ENCODE results near the gene CTSV. TPM values are rescaled to one million over a fixed set of nuclear protein-coding genes. Genes with fewer than 3 reads are reported as not detected.
"Not testable (repeated sequence)": the region's sequence is repeated elsewhere in the genome, so short reads cannot be mapped to it uniquely, and the experiment has no call there.

The CTSV gene
- total RNA-seq, 3 donors from 2014 or later = 0.48 to 15.4 (median 2.0) TPM

DNA sequence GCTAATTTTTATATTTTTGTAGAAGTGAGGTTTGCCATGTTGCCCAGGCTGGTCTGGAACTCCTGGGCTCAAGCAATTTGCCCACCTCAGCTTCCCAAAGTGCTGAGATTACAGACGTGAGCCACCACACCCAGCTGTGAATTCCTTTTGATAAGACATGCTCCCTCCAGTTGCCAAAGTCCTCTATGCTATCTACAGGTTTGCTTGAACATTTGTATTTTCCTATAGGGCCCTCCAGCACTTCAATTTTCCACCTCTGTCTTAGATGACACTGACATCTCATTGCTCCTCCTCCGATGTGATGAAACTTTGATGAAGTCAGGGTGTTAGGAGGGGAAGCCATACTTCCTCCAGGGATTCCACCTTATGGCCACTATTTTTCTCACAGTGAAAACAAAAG, 25.2 kb upstream of the CTSV start:
- no peaks in the 10 kb centered on the region for H3K36me3 ChIP-seq
- no peak overlapping the region for H3K27ac ChIP-seq
- TF ChIP-seq POLR2A (IDR thresholded peaks at IDR 0.05) = no peak
- no peak for TF ChIP-seq POLR2AphosphoS5 (IDR thresholded peaks at IDR 0.05)
- TF ChIP-seq, protein P1, sequence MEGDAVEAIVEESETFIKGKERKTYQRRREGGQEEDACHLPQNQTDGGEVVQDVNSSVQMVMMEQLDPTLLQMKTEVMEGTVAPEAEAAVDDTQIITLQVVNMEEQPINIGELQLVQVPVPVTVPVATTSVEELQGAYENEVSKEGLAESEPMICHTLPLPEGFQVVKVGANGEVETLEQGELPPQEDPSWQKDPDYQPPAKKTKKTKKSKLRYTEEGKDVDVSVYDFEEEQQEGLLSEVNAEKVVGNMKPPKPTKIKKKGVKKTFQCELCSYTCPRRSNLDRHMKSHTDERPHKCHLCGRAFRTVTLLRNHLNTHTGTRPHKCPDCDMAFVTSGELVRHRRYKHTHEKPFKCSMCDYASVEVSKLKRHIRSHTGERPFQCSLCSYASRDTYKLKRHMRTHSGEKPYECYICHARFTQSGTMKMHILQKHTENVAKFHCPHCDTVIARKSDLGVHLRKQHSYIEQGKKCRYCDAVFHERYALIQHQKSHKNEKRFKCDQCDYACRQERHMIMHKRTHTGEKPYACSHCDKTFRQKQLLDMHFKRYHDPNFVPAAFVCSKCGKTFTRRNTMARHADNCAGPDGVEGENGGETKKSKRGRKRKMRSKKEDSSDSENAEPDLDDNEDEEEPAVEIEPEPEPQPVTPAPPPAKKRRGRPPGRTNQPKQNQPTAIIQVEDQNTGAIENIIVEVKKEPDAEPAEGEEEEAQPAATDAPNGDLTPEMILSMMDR (IDR thresholded peaks at IDR 0.05) = no peak
- intact Hi-C loops (cut with DNase I; ENCODE audit: low total_unique reads) = no loop called here
- H3K4me1 ChIP-seq = no peaks in the 10 kb centered on the region
- DNase-seq (ENCODE audit: low spot score in 2 of 2) = no peak
- no peak overlapping the region for H3K4me3 ChIP-seq
- no peaks in the 10 kb centered on the region for H3K9me3 ChIP-seq
- H3K27me3 ChIP-seq = no peaks in the 10 kb centered on the region

GRCh38 chr9:97060796-97061195, 21.9 kb upstream of the CTSV start:
- no peak overlapping the region for H3K27ac ChIP-seq
- DNase-seq (ENCODE audit: low spot score in 2 of 2) = no peak
- no peaks in the 10 kb centered on the region for H3K27me3 ChIP-seq
- no peaks in the 10 kb centered on the region for H3K9me3 ChIP-seq
- no peak overlapping the region for H3K4me3 ChIP-seq
- intact Hi-C loops (cut with DNase I; ENCODE audit: low total_unique reads) = no loop called here
- TF ChIP-seq, protein P1 (IDR thresholded peaks at IDR 0.05) = no peak
- TF ChIP-seq POLR2A (IDR thresholded peaks at IDR 0.05) (no peak), POLR2AphosphoS5 (IDR thresholded peaks at IDR 0.05) (no peak)
- H3K36me3 ChIP-seq = no peaks in the 10 kb centered on the region
- H3K4me1 ChIP-seq = no peaks in the 10 kb centered on the region

DNA sequence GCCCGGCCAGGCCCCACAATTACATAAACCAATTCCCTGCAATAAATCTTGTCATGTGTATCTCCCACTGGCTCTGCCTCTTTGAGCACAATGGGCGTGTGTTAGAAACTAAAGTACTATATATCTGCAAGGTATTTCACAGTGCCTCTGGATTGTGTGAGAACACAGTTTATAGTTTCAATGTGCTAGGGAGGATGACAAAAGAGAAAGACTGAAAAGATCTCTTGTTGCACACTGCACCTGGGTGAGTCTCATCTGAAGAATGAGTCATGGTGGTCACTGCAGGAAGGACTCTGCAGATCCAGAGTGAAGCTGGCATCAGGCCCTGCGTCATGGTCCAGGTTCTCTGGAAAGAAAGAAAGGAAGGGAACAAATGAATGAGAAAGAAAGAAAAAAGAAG, 20.7 kb upstream of the CTSV start:
- peak in 1 of 2 donors; percentile 50 for DNase-seq (ENCODE audit: low spot score in 2 of 2)
- no peaks in the 10 kb centered on the region for H3K4me1 ChIP-seq
- H3K4me3 ChIP-seq = no peak overlapping the region
- intact Hi-C loops (cut with DNase I; ENCODE audit: low total_unique reads) = no loop called here
- peak overlapping the region in 1 of 2 donors; percentile 41 for H3K27ac ChIP-seq
- TF ChIP-seq, protein P1 (IDR thresholded peaks at IDR 0.05) = no peak
- TF ChIP-seq POLR2AphosphoS5 (IDR thresholded peaks at IDR 0.05) = no peak
- no peak for TF ChIP-seq POLR2A (IDR thresholded peaks at IDR 0.05)
- no peaks in the 10 kb centered on the region for H3K36me3 ChIP-seq
- H3K27me3 ChIP-seq = no peaks in the 10 kb centered on the region
- H3K9me3 ChIP-seq = no peaks in the 10 kb centered on the region

DNA sequence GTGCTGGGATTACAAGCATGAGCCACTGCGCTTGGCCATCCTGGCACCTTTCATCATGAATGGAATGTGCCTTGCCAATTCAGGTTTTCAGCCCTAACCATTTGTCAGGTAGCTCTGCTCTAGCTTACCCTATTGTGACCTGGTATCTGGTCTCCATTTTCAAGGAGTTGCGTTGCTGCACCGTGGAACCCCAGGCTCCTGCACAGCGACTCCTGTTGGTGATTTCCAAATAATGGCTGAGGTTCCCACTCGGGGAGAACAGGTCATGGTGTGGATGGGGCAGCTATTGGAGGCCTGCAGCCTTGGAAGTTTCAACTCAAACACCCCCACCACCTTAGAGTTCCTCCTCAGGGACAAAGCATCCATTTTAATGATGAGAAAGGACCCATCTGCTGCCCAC, 18.7 kb upstream of the CTSV start:
- H3K4me3 ChIP-seq = no peak overlapping the region
- H3K36me3 ChIP-seq = no peaks in the 10 kb centered on the region
- no peaks in the 10 kb centered on the region for H3K4me1 ChIP-seq
- TF ChIP-seq POLR2A (IDR thresholded peaks at IDR 0.05) (no peak), POLR2AphosphoS5 (IDR thresholded peaks at IDR 0.05) (no peak)
- TF ChIP-seq, protein P1 (IDR thresholded peaks at IDR 0.05) = no peak
- H3K9me3 ChIP-seq = no peaks in the 10 kb centered on the region
- H3K27ac ChIP-seq = no peak overlapping the region
- DNase-seq (ENCODE audit: low spot score in 2 of 2) = no peak
- intact Hi-C loops (cut with DNase I; ENCODE audit: low total_unique reads) = no loop called here
- no peaks in the 10 kb centered on the region for H3K27me3 ChIP-seq

- H3K27ac ChIP-seq; H3K36me3 ChIP-seq; H3K4me1 ChIP-seq; H3K27me3 ChIP-seq; intact Hi-C loops (cut with DNase I; ENCODE audit: low total_unique reads); DNase-seq (ENCODE audit: low spot score in 2 of 2); H3K9me3 ChIP-seq; H3K4me3 ChIP-seq: not testable (repeated sequence)
These were observed 16.9 kb upstream of the CTSV start for GRCh38 chr9:97055891-97056290.

GRCh38 chr9:97053717-97054116, 14.8 kb upstream of the CTSV start:
- no peaks in the 10 kb centered on the region for H3K4me1 ChIP-seq
- H3K27ac ChIP-seq = no peak overlapping the region
- H3K4me3 ChIP-seq = no peak overlapping the region
- no peaks in the 10 kb centered on the region for H3K36me3 ChIP-seq
- H3K27me3 ChIP-seq = no peaks in the 10 kb centered on the region
- TF ChIP-seq, protein P1 (IDR thresholded peaks at IDR 0.05) = no peak
- TF ChIP-seq POLR2AphosphoS5 (IDR thresholded peaks at IDR 0.05) (no peak), POLR2A (IDR thresholded peaks at IDR 0.05) (no peak)
- DNase-seq (ENCODE audit: low spot score in 2 of 2) = no peak
- H3K9me3 ChIP-seq = no peaks in the 10 kb centered on the region
- intact Hi-C loops (cut with DNase I; ENCODE audit: low total_unique reads) = no loop called here
